Omental fat pad (tissue), 4 donors: ENCODE measurements around the gene ACSL1. TPM values are rescaled to one million over a fixed set of nuclear protein-coding genes. Genes with fewer than 3 reads are reported as not detected.

Source experiments
- ATAC-seq: fragments of 150-250 bp; one replicate; pipeline ENCODE4 v1.9.1; 2016; ENCODE audit warnings: mild to moderate bottlenecking, moderate library complexity; ENCODE audit not compliant: low FRiP score
- DNase-seq: peaks from one replicate; pipeline ENCODE4 v3.0.0-alpha.2; 2019; ENCODE audit warnings: low spot score
- total RNA-seq, 4 donors: library from RNA; depleted of rRNA; stranded (reverse); fragments of >200 nt; gene quantifications; one replicate each; pipeline ENCODE4 v1.1.0, GENCODE V29; 2016
- TF ChIP-seq, protein P1 (sequence below), 3 donors: fragments of 450-650 bp; IDR thresholded peaks; one replicate each; pipeline ENCODE4 v1.5.1; 2016 to 2017; ENCODE audit warnings: antibody characterized with exemption in 3 of 3, mild to moderate bottlenecking in 3 of 3, moderate library complexity in 2 of 3

ACSL1 gene
- total RNA-seq, 4 donors from 2014 or later = 577 to 1,142 (median 917) TPM

DNA sequence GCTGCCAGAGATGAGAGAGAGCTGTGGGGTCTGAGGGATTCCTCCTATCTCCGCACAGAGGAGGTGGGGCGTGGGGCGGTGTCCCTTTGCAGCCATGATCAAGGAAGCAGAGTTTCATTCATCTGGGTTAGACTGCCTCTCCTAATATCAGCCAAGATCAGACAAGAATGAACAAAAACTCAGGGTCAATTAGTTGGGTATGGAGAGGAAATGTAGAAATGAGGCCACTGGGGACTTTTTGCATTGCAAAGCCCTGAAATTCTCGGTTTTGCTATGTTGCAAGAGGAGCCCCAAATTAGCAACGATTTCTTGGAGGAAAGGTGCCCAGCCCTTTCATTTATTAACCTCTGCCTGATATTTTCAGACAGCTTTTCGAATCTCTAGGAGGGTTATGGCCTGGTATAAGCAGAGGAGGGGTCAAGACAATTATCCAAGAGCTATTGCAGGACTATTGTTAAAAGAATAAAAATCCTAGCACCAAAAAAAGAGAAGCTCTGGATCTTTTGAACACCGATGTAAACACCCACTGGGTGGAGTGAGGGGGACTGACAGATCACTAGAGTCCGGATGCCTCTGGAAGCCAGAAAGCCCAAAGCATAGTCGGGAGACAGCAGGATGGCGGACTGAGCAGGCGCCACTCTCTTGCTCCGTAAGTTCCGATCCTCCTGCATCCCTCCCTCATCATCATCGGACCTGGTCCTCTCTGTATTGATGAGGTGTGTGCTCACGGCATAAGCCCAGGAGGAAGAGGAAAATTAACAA lies 34.4 kb upstream of the ACSL1 start:
- TF ChIP-seq, protein P1, sequence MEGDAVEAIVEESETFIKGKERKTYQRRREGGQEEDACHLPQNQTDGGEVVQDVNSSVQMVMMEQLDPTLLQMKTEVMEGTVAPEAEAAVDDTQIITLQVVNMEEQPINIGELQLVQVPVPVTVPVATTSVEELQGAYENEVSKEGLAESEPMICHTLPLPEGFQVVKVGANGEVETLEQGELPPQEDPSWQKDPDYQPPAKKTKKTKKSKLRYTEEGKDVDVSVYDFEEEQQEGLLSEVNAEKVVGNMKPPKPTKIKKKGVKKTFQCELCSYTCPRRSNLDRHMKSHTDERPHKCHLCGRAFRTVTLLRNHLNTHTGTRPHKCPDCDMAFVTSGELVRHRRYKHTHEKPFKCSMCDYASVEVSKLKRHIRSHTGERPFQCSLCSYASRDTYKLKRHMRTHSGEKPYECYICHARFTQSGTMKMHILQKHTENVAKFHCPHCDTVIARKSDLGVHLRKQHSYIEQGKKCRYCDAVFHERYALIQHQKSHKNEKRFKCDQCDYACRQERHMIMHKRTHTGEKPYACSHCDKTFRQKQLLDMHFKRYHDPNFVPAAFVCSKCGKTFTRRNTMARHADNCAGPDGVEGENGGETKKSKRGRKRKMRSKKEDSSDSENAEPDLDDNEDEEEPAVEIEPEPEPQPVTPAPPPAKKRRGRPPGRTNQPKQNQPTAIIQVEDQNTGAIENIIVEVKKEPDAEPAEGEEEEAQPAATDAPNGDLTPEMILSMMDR (IDR thresholded peaks at IDR 0.05) = no peak
- DNase-seq = no peak
- no peak for ATAC-seq

DNA sequence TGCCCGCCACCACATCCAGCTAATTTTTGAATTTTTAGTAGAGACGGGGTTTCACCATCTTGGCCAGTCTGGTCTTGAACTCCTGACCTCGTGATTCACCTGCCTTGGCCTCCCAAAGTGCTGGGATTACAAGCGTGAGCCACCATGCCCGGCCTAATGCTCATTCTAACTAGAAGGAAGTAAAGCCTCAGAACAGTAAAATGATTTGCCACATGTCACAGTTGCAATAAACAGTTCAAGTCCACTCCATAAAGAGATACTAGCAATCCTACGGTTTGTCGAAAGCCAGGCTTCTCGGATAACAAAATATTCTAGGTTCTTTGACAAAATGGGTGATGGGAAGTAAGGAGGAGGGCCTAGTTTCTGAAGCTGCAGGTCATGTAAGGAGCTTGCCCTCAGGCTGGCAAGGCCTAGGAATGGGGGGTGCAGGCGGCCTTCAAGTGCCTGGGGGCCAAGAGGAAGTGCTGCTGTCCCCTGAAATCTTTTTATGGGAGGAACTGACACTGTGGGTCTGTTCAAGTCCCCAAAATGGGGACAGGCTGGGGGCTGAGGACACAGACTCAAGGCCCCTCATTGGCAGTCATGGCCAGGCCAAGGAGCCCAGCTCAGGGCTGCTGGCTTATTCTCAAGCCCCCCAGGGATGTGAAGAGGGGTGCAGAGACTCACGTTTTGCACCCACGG lies 31.8 kb upstream of the ACSL1 start:
- DNase-seq = no peak
- TF ChIP-seq, protein P1 (IDR thresholded peaks at IDR 0.05) = no peak
- ATAC-seq = no peak

DNA sequence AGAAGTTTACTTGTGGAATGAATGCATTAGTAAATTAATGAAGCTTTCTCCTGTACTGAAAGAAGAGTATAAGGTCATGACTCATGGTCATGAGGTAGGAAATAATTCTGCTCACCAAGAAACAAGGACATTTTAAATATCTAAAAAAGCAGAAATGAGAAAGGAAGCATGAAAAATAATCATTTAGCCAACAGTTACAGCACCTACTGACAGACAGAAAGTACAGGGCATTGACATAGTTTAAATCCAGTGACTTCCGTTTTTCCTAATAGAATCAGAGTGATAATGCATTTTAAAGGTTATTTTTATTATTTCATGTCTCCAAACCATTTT lies 30.5 kb upstream of the ACSL1 start:
- no peak for DNase-seq
- TF ChIP-seq, protein P1 (IDR thresholded peaks at IDR 0.05) = no peak
- no peak for ATAC-seq

DNA sequence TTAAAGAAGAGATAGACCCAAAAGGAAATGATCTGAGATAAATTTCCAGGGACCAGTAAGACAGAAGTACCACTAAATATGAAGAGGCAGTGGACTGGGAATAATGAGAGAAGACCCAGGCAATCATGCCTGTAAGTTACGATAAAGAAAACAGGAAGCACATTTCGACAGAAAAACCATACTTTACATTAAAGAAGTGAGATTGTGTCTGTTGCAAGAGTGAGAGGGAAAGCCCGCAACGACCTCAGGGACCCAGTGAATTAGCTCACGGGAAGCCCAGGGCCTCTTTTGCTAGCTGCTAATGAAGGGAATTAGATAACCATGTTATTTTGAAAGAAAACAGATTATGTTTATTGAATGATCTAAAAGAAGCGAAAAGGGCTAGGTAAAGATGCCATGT lies 28.9 kb upstream of the ACSL1 start:
- ATAC-seq (no peak), DNase-seq (no peak)
- TF ChIP-seq, protein P1 (IDR thresholded peaks at IDR 0.05) = no peak

DNA sequence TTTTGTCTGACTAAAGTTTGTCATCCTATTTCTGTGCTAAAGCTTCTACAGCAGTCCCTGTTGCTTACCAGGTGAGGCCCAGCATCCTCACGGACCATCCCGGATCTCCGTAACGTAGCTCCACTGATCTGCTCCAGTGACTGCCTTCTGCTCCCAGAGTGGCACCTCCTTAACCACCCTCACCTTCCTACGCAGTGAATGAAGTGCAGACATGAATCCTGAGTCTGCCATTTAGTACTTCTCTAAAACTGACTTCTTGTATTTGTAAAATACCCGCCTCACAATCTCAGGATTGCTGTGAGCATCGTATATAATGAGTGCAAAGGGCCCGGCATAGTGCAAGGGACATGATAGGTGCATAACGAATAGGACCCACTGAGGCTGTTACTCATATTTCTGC lies 27.7 kb upstream of the ACSL1 start:
- no peak for ATAC-seq
- TF ChIP-seq, protein P1 (IDR thresholded peaks at IDR 0.05) = no peak
- DNase-seq = no peak

DNA sequence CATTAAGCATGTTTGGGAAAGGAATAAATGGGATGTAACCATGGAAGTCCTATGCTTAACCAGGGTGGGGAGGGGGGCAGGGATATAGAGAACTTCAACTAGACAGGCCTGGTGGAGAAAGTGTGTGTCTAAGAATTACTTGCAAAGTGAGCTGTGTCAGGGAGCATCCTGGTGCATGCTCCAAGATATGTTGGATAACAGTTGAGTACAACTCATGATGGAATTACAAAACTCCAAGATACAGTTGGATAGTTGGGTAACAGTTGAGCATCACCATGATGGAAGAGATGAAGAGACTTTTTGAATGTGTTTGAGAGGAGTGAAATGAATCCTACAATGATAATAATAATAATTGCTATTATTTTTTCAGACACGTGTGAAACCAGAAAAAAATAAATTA lies 26.1 kb upstream of the ACSL1 start:
- no peak for ATAC-seq
- no peak for DNase-seq
- TF ChIP-seq, protein P1 (IDR thresholded peaks at IDR 0.05) = no peak

DNA sequence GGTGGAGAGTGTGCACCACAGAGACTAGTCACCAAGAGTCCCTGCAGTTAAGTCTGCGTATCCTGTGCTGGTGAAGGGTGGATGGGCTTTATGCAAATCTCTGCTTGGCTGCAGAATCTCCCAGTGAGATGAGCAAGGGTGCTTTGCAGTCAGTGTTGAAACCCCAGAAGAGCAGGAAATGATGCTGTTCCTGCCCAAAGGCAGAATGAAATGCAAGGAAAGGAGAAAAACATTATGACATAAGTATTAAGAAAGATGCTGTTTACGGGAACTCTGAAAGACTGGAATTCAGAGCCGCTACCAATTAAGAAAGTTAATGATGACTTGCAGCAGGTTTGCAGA lies 25.4 kb upstream of the ACSL1 start:
- TF ChIP-seq, protein P1 (IDR thresholded peaks at IDR 0.05) = no peak
- DNase-seq (no peak), ATAC-seq (no peak)
